Aorta (tissue), 5 donors: ENCODE measurements around the gene ELAVL4. TPM values are rescaled to one million over a fixed set of nuclear protein-coding genes. Genes with fewer than 3 reads are reported as not detected.

ENCODE experiments used
- ATAC-seq: fragments of 200-7000 bp; cut with Tn5 transposase; one replicate; pipeline ENCODE4 v1.9.1; 2022; ENCODE audit warnings: moderate library complexity; ENCODE audit not compliant: low FRiP score
- DNase-seq, 2 donors: peaks; one replicate each; pipeline ENCODE4 v3.0.0-alpha.2; 2020
- H3K27ac ChIP-seq, 2 donors: one replicate each; pipeline ENCODE4 v1.5.1; 2013; ENCODE audit warnings: low read length in 2 of 2, mild to moderate bottlenecking in 2 of 2, moderate library complexity in 2 of 2, control low read depth in 1 of 2, inconsistent platforms in 1 of 2, low read depth in 1 of 2
- H3K27me3 ChIP-seq, 2 donors: one replicate each; pipeline ENCODE4 v1.6.1; 2013; ENCODE audit warnings: control low read depth in 1 of 2, low read length in 1 of 2, mild to moderate bottlenecking in 1 of 2, moderate library complexity in 1 of 2; ENCODE audit not compliant: insufficient read depth in 2 of 2, control insufficient read depth in 1 of 2
- H3K36me3 ChIP-seq, 2 donors: one replicate each; pipeline ENCODE4 v1.6.1; 2013; ENCODE audit warnings: control low read depth in 1 of 2, low read length in 1 of 2, mild to moderate bottlenecking in 1 of 2; ENCODE audit not compliant: insufficient read depth in 2 of 2, control insufficient read depth in 1 of 2
- H3K4me1 ChIP-seq, 2 donors: one replicate each; pipeline ENCODE4 v1.6.1; 2013; ENCODE audit warnings: low read length in 2 of 2, control low read depth in 1 of 2, mild to moderate bottlenecking in 1 of 2, moderate library complexity in 1 of 2; ENCODE audit not compliant: insufficient read depth in 2 of 2, control insufficient read depth in 1 of 2
- H3K4me3 ChIP-seq, 2 donors: one replicate each; pipeline ENCODE4 v1.5.1; 2013; ENCODE audit warnings: low read length in 2 of 2, control low read depth in 1 of 2, mild to moderate bottlenecking in 1 of 2
- H3K9me3 ChIP-seq: one replicate; pipeline ENCODE4 v1.6.1; 2013; ENCODE audit warnings: mild to moderate bottlenecking, low read length; ENCODE audit not compliant: control insufficient read depth
- WGBS, 2 donors: extraction: QIAGEN DNeasy Blood & Tissue Kit; methylation state at CpG; one replicate each; pipeline ENCODE4 v1.1.7; 2013; 5-methylcytosine and 5-hydroxymethylcytosine counted together
- intact Hi-C, 2 donors: fragments of 100-400 bp; cut with DNase I; formaldehyde crosslinking; loops; one replicate each; pipeline versions ENCODE4 v1.14.2 to v1.15.0; 2022
- polyA plus RNA-seq, 2 donors: library from polyadenylated mRNA; stranded (reverse); fragments of 200-250 nt; gene quantifications; one replicate each; pipeline ENCODE4 v1.2.3, GENCODE V29; 2013
- total RNA-seq, 2 donors: library from RNA; stranded (reverse); fragmentation: NEBNext Ultra II Directional; extraction: Animal tissue kit (Norgen Biotek cat#: 25700); gene quantifications; one replicate each; pipeline ENCODE4 v1.2.1, GENCODE V29; 2021
- donor health status: healthy with polysubstance abuse.
- donor health status: Bipolar disorder and iron deficiency.
- donor health status: DM: no; HTN: no; CAD: no.
- donor health status: DM: no; HTN: no; CAD: no.
- donor health status: DM: yes; HTN: yes; CAD: no.

Gene ELAVL4
- total and polyA plus RNA-seq, 4 donors, result 0.10 to 0.75 (median 0.39) TPM; not detected in 1

DNA sequence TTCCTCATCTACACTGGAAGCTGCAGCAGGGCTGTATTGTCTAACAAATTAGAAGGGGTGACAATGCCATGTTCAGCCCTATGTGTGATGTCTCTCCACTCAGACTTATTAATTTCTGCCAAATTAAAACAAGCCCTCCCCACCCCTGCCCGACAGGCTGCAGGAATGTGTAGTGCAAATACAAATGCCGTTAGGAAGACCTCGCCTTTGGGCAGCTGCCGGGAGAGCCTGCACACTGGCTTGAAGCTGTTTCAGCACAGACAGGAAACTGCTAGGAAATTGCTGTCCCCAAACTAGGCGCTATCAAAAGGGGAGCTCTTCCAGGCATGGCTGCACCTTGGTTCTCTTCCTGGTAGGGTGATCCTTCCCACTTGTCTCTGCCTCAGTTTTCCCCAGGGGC, 135.2 kb downstream of the ELAVL4 start:
- ATAC-seq, result no peak
- no peak for DNase-seq
- intact Hi-C loops, result no loop called here
- Histone ChIP-seq H3K27ac (no peak overlapping the region), H3K9me3 (peaks cover 2% of the 10 kb centered on the region), H3K27me3 (no peaks in the 10 kb centered on the region), H3K4me1 (no peaks in the 10 kb centered on the region), H3K4me3 (no peak overlapping the region), H3K36me3 (no peaks in the 10 kb centered on the region)
- WGBS, 2 donors, result 43 to 45% methylated on average over 5 of the region's 5 CpGs

- no peak overlapping the region for H3K4me3 ChIP-seq
- WGBS, 2 donors, result 10 to 12% methylated on average over 1 of the region's 1 CpG
- H3K9me3 ChIP-seq, result peaks cover 2% of the 10 kb centered on the region
- no peak for DNase-seq
- H3K27ac ChIP-seq, result no peak overlapping the region
- no peaks in the 10 kb centered on the region for H3K4me1 ChIP-seq
- intact Hi-C loops, result no loop called here
- H3K27me3 ChIP-seq, result no peaks in the 10 kb centered on the region
- H3K36me3 ChIP-seq, result no peaks in the 10 kb centered on the region
- no peak for ATAC-seq
These were observed 138.1 kb downstream of the ELAVL4 start for GRCh38 chr1:50246869-50247268.

DNA sequence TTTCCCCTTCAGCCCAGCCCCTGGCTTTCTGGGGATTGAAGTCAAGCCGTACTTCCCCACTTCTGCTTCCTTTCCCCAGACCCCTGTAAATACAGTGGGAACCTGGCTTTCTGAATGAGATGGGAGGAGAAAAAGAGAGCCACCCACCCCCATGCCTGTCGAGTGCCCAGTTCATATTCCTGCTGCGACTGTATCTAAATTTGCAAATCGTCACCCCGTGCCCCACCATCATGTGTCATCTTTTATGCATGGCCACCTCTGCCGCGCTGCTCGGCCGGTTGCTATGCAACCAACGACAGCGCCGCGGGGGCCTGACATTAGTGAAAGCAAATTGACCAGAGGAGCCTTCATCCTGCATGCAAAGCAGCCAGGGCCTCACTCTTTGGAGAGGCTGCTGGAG, 143.0 kb downstream of the ELAVL4 start:
- no peak for ATAC-seq
- intact Hi-C loops, result no loop called here
- Histone ChIP-seq H3K36me3 (no peaks in the 10 kb centered on the region), H3K4me3 (no peak overlapping the region), H3K9me3 (no peaks in the 10 kb centered on the region), H3K27ac (no peak overlapping the region), H3K4me1 (no peaks in the 10 kb centered on the region), H3K27me3 (no peaks in the 10 kb centered on the region)
- WGBS, 2 donors, result 1 to 2% methylated on average over 13 of the region's 13 CpGs
- no peak for DNase-seq

DNA sequence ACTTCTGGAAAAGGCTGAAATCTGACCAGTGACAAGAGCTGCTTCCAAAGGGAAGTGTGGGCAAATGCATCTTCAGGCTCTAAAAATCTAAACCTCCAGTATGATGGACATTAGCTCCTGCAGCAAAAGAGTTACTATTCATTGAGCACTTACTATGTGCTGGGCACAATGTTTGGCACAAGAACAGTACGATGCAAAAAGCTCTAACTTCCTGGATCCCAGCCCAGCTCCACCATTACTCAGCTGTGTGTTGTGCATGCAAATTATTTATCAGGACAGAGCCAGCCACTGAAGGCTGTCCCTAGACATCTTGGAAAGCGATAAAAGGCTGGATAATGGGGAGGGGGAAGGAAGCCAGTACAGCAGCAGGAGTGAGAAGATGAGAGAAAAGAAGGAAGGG, 143.5 kb downstream of the ELAVL4 start:
- Histone ChIP-seq H3K36me3 (no peaks in the 10 kb centered on the region), H3K9me3 (no peaks in the 10 kb centered on the region), H3K27me3 (no peaks in the 10 kb centered on the region), H3K4me3 (no peak overlapping the region), H3K27ac (no peak overlapping the region), H3K4me1 (no peaks in the 10 kb centered on the region)
- intact Hi-C loops, result no loop called here
- 48 to 50% methylated on average over 2 of the region's 2 CpGs for WGBS, 2 donors
- ATAC-seq, result no peak
- DNase-seq, result no peak

Other genes with a start within 250 kb of the ELAVL4 start
- gene AGBL4, start 85.0 kb upstream of the ELAVL4 start, total RNA-seq, result under 1 TPM in 1 of 2 donors, not detected in 1; 0.18 TPM
- not detected for gene AGBL4, start 85.0 kb upstream of the ELAVL4 start, polyA plus RNA-seq